HFFc6 (cell line): ENCODE data around the gene MOB3A. TPM values are rescaled to one million over a fixed set of nuclear protein-coding genes. Genes with fewer than 3 reads are reported as not detected.

Source experiments
- DNase-seq: peaks from one replicate; pipeline ENCODE4 v3.0.0-alpha.2; 2018
- H3K27ac Mint-ChIP-seq: 2 replicates; pipeline ENCODE4 v1.8.0; 2020; ENCODE audit warnings: mild to moderate bottlenecking, mixed read lengths
- H3K27me3 Mint-ChIP-seq: 2 replicates; pipeline ENCODE4 v1.8.0; 2021; ENCODE audit warnings: mild to moderate bottlenecking, moderate library complexity, mixed read lengths; ENCODE audit not compliant: insufficient read depth
- H3K36me3 Mint-ChIP-seq: 2 replicates; pipeline ENCODE4 v1.8.0; 2021; ENCODE audit warnings: low read depth, mixed read lengths
- H3K4me1 Mint-ChIP-seq: 2 replicates; pipeline ENCODE4 v1.8.0; 2020; ENCODE audit warnings: low read depth, mixed read lengths
- H3K4me3 Mint-ChIP-seq: 2 replicates; pipeline ENCODE4 v1.8.0; 2020; ENCODE audit warnings: mild to moderate bottlenecking, moderate library complexity, mixed read lengths
- H3K9me3 Mint-ChIP-seq: 2 replicates; pipeline ENCODE4 v1.8.0; 2020; ENCODE audit warnings: mild to moderate bottlenecking, mixed read lengths
- CTCF ChIP-seq: fragments of 200-600 bp; sonication (generic); IDR thresholded peaks from 2 replicates; pipeline ENCODE4 v1.5.0; 2021; ENCODE audit warnings: antibody characterized with exemption, mild to moderate bottlenecking
- total RNA-seq, 6 experiments: library from RNA; stranded (reverse); fragmentation: NEBNext Ultra II Directional; extraction: Animal tissue kit (Norgen Biotek cat#: 25700); gene quantifications; 2 replicates in 1 of 6; 3 replicates in 5 of 6; pipeline ENCODE4 v1.2.3, GENCODE V29; 2021

Gene MOB3A
- total RNA-seq, 6 experiments from 2014 or later = 47.1 to 52.6 (median 51.2) TPM

- H3K36me3 Mint-ChIP-seq = no peaks in the 10 kb centered on the region
- peaks cover 1% of the 10 kb centered on the region for H3K27me3 Mint-ChIP-seq
Measured at GRCh38 chr19:2049741-2050348, 46.3 kb downstream of the MOB3A start.

GRCh38 chr19:2048959-2049740, 47.0 kb downstream of the MOB3A start:
- Mint-ChIP-seq H3K36me3 (no peaks in the 10 kb centered on the region), H3K27ac (peak overlapping the region; percentile 75; the same call in 1 of the 2 replicates), H3K9me3 (no peaks in the 10 kb centered on the region), H3K27me3 (peaks cover 1% of the 10 kb centered on the region), H3K4me3 (peak overlapping the region; percentile 90), H3K4me1 (peaks cover 6% of the 10 kb centered on the region; the same call in 1 of the 2 replicates)
- TF ChIP-seq CTCF = no peak
- DNase-seq = no peak

More at GRCh38 chr19:2049741-2050348, 46.3 kb downstream of the MOB3A start:
- no peak for TF ChIP-seq CTCF
- Mint-ChIP-seq H3K27ac (peak overlapping the region; percentile 75), H3K9me3 (no peaks in the 10 kb centered on the region), H3K4me1 (peaks cover 6% of the 10 kb centered on the region; the same call in 1 of the 2 replicates), H3K4me3 (peak overlapping the region; percentile 90)
- DNase-seq = peak; percentile 83

GRCh38 chr19:2048104-2048958, 47.8 kb downstream of the MOB3A start:
- H3K4me1 Mint-ChIP-seq = peaks cover 6% of the 10 kb centered on the region; the same call in 1 of the 2 replicates
- DNase-seq = no peak
- H3K27me3 Mint-ChIP-seq = peaks cover 1% of the 10 kb centered on the region
- H3K27ac Mint-ChIP-seq = no peak overlapping the region
- no peak overlapping the region for H3K4me3 Mint-ChIP-seq
- no peaks in the 10 kb centered on the region for H3K9me3 Mint-ChIP-seq
- no peak for TF ChIP-seq CTCF
- H3K36me3 Mint-ChIP-seq = no peaks in the 10 kb centered on the region

GRCh38 chr19:2047449-2048103, 48.5 kb downstream of the MOB3A start:
- peaks cover 1% of the 10 kb centered on the region for H3K27me3 Mint-ChIP-seq
- no peak overlapping the region for H3K4me3 Mint-ChIP-seq
- DNase-seq = peak; percentile 29
- H3K9me3 Mint-ChIP-seq = no peaks in the 10 kb centered on the region
- H3K4me1 Mint-ChIP-seq = peaks cover 6% of the 10 kb centered on the region; the same call in 1 of the 2 replicates
- TF ChIP-seq CTCF = no peak
- no peak overlapping the region for H3K27ac Mint-ChIP-seq
- no peaks in the 10 kb centered on the region for H3K36me3 Mint-ChIP-seq

GRCh38 chr19:2047076-2047448, 49.1 kb downstream of the MOB3A start:
- DNase-seq = no peak
- TF ChIP-seq CTCF = no peak
- Mint-ChIP-seq H3K4me3 (no peak overlapping the region), H3K9me3 (no peaks in the 10 kb centered on the region), H3K36me3 (no peaks in the 10 kb centered on the region), H3K4me1 (peaks cover 6% of the 10 kb centered on the region; the same call in 1 of the 2 replicates), H3K27ac (no peak overlapping the region), H3K27me3 (peaks cover 1% of the 10 kb centered on the region)
